Stimulated activated naive CD8-positive, alpha-beta T cell treated with anti-CD3 and anti-CD28 coated beads, Interleukin-15, amount 100 ng/mL, for 72 hours (primary cell): ENCODE measurements around the gene KCNIP4.

Experiments used
- ATAC-seq: fragments of 150-1000 bp; cut with Tn5 transposase; 2 replicates; pipeline ENCODE4 v1.10.0; 2021; ENCODE audit warnings: mild to moderate bottlenecking, moderate library complexity
- DNase-seq, 2 donors: peaks; one replicate each; pipeline ENCODE4 v3.0.0; 2021 to 2022
- H3K27ac Mint-ChIP-seq, 2 donors: one replicate each; pipeline ENCODE4 v1.8.0; 2022; ENCODE audit warnings: mild to moderate bottlenecking in 2 of 2, mixed read lengths in 2 of 2, moderate library complexity in 2 of 2
- H3K27me3 Mint-ChIP-seq: one replicate; pipeline ENCODE4 v1.8.0; 2022; ENCODE audit warnings: mixed read lengths
- H3K4me1 Mint-ChIP-seq: one replicate; pipeline ENCODE4 v1.8.0; 2022; ENCODE audit warnings: mild to moderate bottlenecking, mixed read lengths
- H3K4me3 Mint-ChIP-seq, 2 donors: one replicate each; pipeline ENCODE4 v1.8.0; 2022; ENCODE audit warnings: mild to moderate bottlenecking in 2 of 2, mixed read lengths in 2 of 2, moderate library complexity in 1 of 2
- H3K9me3 Mint-ChIP-seq, 2 donors: one replicate each; pipeline ENCODE4 v1.8.0; 2022; ENCODE audit warnings: mixed read lengths in 2 of 2

Gene KCNIP4

DNA sequence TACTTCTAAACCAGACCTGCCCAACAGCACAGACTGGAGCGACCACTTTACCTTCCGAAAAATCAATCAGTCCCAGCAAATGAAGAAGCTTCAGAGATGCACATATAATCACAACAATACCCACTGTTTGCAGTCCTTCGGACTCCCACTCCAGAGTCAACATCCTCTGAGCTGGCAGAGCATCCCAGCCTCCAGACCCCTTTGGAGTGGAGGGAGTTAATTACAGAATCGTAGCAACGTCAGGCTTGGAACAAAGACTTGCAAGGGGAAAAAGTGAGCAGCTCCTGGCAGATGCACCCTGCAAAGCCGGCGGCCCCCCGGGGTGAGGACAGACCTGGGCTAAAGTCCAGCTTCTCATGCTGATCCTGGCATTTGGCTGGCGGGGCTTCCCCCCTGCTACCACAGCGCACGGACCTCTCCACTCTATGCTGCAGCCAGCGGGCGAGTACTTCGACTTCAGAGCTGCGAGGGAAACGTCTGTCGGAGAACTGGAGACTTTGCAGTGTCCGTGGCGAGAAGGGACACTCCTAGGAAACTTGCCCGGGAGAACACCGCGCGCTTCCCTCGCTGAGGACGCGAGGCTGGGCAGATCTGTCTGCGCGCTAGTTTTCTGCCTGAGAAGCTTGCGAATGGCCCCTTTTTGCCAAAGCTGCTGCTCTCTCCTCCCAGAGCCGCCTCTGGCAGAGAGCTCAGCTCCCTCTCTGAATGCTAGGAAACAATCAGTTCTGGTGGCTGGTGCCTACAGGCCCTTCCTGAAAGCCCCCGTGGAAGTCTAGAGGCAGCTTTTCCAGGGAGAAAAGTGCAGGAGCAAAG, 964.6 kb downstream of the KCNIP4 start:
- H3K4me3 Mint-ChIP-seq, result no peak overlapping the region
- H3K27me3 Mint-ChIP-seq, result peaks cover 17% of the 10 kb centered on the region
- DNase-seq (no peak), ATAC-seq (no peak)
- no peaks in the 10 kb centered on the region for H3K4me1 Mint-ChIP-seq
- H3K27ac Mint-ChIP-seq, result no peak overlapping the region
- H3K9me3 Mint-ChIP-seq, result peaks cover 0 to 6% of the 10 kb centered on the region in 2 donors

DNA sequence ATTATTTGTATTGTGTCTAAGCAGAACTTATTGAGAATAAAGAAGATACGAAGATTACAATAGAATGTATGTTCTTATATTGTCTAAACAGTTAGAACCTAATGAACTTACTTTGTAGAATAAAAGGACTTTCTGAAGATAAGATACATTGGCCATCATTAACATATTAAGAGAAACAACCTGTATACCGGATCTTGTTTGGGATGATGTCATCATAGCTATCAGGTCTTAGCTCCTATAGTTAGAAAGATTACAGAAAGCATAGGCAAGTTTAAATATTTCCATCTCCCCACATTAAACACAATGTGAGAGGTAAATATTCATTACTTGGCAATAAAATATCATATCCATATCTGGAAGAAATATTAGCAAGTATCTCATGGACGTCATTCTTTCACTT, 966.0 kb downstream of the KCNIP4 start:
- no peak for DNase-seq
- Mint-ChIP-seq H3K27ac (no peak overlapping the region), H3K27me3 (peaks cover 17% of the 10 kb centered on the region), H3K4me1 (no peaks in the 10 kb centered on the region), H3K4me3 (no peak overlapping the region), H3K9me3 (peaks cover 0 to 6% of the 10 kb centered on the region in 2 donors)
- ATAC-seq, result no peak

GRCh38 chr4:20960291-20960690, 988.3 kb downstream of the KCNIP4 start:
- no peaks in the 10 kb centered on the region for H3K4me1 Mint-ChIP-seq
- no peak overlapping the region for H3K27ac Mint-ChIP-seq
- H3K9me3 Mint-ChIP-seq, result no peaks in the 10 kb centered on the region
- ATAC-seq (no peak), DNase-seq (no peak)
- H3K4me3 Mint-ChIP-seq, result no peak overlapping the region
- no peaks in the 10 kb centered on the region for H3K27me3 Mint-ChIP-seq

DNA sequence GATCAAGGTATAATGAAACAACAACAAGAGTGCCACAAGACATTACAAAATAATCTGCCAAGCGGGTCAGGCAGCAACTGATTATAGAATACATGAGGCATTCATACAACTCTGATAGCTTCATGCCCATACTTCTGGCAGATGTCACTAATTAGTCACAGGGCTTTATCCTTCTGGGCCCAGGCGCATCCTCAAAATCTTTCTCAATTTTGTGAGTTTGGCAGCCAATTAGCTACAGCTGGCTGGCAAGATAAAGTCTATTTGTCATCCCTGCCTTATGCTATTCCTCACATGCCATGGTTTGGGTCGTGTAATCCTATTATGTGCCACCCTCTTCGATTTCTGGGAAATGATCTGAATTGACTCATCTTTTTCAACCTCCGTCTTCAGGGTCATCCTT, 994.0 kb downstream of the KCNIP4 start:
- ATAC-seq, result no peak
- DNase-seq, result no peak
- H3K4me3 Mint-ChIP-seq, result no peak overlapping the region
- no peaks in the 10 kb centered on the region for H3K4me1 Mint-ChIP-seq
- H3K27ac Mint-ChIP-seq, result no peak overlapping the region
- peaks cover 5 to 10% of the 10 kb centered on the region in 2 donors for H3K9me3 Mint-ChIP-seq
- no peaks in the 10 kb centered on the region for H3K27me3 Mint-ChIP-seq

DNA sequence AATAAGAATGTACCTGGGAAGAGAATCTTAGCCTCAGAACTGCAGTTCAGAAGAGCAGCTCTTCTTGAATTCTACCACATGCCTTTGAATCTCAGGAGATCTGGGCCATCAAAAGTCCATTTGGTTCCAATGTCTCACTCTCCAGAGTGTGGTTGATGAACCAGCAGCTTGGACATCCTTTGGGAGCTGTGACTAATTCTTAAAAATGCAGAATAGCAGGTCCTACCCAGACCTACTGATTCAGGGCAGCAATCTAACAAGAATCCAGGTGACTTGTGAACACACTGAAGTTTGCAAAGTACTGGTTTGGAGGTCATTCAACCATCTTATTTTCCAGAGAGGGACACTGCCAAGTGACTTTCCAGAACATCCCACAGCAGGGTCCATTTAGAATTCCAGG, 1003.6 kb downstream of the KCNIP4 start:
- no peaks in the 10 kb centered on the region for H3K27me3 Mint-ChIP-seq
- H3K4me1 Mint-ChIP-seq, result no peaks in the 10 kb centered on the region
- ATAC-seq (no peak), DNase-seq (no peak)
- H3K27ac Mint-ChIP-seq, result no peak overlapping the region
- H3K9me3 Mint-ChIP-seq, result peaks cover 0 to 3% of the 10 kb centered on the region in 2 donors
- H3K4me3 Mint-ChIP-seq, result no peak overlapping the region

- Mint-ChIP-seq H3K4me1 (no peaks in the 10 kb centered on the region), H3K27me3 (no peaks in the 10 kb centered on the region), H3K4me3 (no peak overlapping the region), H3K9me3 (peaks cover 0 to 3% of the 10 kb centered on the region in 2 donors), H3K27ac (no peak overlapping the region)
- ATAC-seq (no peak), DNase-seq (no peak)
Measured at GRCh38 chr4:20944451-20944850, 1004.1 kb downstream of the KCNIP4 start.

DNA sequence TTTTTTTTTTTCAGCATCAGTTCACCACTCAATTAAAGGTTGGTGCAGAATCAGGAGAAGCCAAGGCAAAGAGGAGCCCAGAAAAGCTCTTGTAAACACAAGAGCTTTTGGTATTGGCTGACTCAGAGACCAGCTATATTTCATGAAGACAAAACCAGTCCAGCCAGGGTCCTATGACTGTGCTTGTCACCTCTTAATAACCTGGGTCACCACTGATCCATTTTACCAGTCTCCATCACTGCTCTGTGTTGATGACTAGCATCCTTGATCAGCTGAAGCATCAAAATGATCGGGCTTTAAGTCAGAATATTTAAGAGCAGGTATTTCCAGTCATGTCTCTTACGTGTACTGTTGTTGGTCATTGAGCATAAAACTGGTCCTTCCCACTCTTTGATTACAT, 1010.4 kb downstream of the KCNIP4 start:
- H3K9me3 Mint-ChIP-seq, result peaks cover 0 to 7% of the 10 kb centered on the region in 2 donors
- H3K27me3 Mint-ChIP-seq, result no peaks in the 10 kb centered on the region
- DNase-seq (no peak), ATAC-seq (no peak)
- H3K4me3 Mint-ChIP-seq, result no peak overlapping the region
- H3K4me1 Mint-ChIP-seq, result no peaks in the 10 kb centered on the region
- no peak overlapping the region for H3K27ac Mint-ChIP-seq

DNA sequence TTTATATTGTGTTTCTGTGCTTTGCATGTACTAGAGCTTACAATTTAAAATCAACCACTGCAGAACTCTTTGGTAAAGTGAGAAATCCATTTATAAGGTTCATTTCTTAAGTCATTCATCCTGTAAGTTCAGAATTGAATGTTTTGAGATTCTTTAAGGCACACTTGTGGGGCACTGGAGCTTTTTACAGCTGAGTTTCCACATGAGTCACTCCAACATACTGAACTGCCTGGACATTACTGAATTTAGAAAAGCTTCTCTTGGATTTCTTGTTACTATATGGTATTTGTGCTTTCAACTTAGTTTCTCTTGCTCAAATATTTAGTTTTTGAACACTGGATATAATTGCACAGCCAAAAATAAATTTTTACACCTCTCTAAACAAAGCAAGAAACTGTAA, 1022.0 kb downstream of the KCNIP4 start:
- ATAC-seq, result no peak
- Mint-ChIP-seq H3K4me3 (no peak overlapping the region), H3K4me1 (no peaks in the 10 kb centered on the region), H3K27me3 (no peaks in the 10 kb centered on the region), H3K27ac (no peak overlapping the region), H3K9me3 (no peaks in the 10 kb centered on the region)
- DNase-seq, result no peak

- peaks cover 4 to 7% of the 10 kb centered on the region in 2 donors for H3K9me3 Mint-ChIP-seq
- no peak for ATAC-seq
- no peaks in the 10 kb centered on the region for H3K4me1 Mint-ChIP-seq
- no peaks in the 10 kb centered on the region for H3K27me3 Mint-ChIP-seq
- no peak overlapping the region for H3K27ac Mint-ChIP-seq
- H3K4me3 Mint-ChIP-seq, result no peak overlapping the region
- DNase-seq, result no peak
Measured at GRCh38 chr4:20925176-20925575, 1023.4 kb downstream of the KCNIP4 start.

- peaks cover 4 to 7% of the 10 kb centered on the region in 2 donors for H3K9me3 Mint-ChIP-seq
- no peaks in the 10 kb centered on the region for H3K27me3 Mint-ChIP-seq
- DNase-seq (no peak), ATAC-seq (no peak)
- H3K27ac Mint-ChIP-seq, result no peak overlapping the region
- no peak overlapping the region for H3K4me3 Mint-ChIP-seq
- no peaks in the 10 kb centered on the region for H3K4me1 Mint-ChIP-seq
Measured at GRCh38 chr4:20922962-20923361, 1025.6 kb downstream of the KCNIP4 start.

DNA sequence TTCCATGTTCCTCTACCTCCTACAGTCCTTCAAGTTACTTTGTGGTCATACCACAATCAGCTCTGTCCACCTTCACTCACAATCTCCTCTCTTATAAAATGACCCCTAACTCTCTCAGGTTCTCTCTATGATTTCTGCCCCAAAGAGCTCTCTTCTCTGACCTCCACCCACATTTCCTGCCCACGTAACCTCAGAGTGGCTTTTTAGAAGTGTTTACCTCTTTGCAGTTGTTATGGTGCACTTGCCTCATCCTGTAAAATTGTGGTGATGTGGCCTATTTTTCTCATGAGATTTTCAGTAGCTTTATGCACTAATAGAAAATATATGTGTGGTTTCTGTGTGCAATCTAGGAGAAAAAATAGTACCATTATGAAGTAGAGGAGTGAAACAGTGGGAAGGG, 1032.5 kb downstream of the KCNIP4 start:
- no peak overlapping the region for H3K27ac Mint-ChIP-seq
- H3K4me1 Mint-ChIP-seq, result peaks cover 7% of the 10 kb centered on the region
- H3K9me3 Mint-ChIP-seq, result peaks cover 3 to 5% of the 10 kb centered on the region in 2 donors
- H3K4me3 Mint-ChIP-seq, result no peak overlapping the region
- peak in 1 of 2 donors; percentile 31 for DNase-seq
- peak; percentile 84 for ATAC-seq
- H3K27me3 Mint-ChIP-seq, result no peaks in the 10 kb centered on the region

DNA sequence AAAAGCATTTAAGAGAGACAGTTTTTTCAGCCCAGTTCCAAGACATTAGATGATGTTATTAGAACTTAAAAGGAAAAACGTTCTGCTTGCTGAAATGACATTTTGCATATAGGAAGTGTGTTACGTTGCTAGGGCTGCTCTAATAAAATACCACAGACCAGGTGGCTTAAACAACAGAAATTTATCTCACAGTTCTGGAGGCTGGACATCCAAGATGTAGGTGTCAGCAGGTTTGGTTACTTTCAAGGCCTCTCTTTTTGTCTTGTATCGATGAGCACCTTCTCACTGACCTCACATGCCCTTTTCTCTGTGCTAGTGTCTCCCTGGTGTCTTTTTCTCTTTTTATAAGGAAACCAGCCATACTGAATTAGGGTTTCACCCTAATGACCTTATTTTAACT, 1043.6 kb downstream of the KCNIP4 start:
- H3K4me3 Mint-ChIP-seq, result no peak overlapping the region
- H3K27me3 Mint-ChIP-seq, result no peaks in the 10 kb centered on the region
- no peak for ATAC-seq
- no peak overlapping the region for H3K27ac Mint-ChIP-seq
- H3K9me3 Mint-ChIP-seq, result no peaks in the 10 kb centered on the region
- no peak for DNase-seq
- no peaks in the 10 kb centered on the region for H3K4me1 Mint-ChIP-seq

- no peak for DNase-seq
- no peak for ATAC-seq
- Mint-ChIP-seq H3K27me3 (no peaks in the 10 kb centered on the region), H3K27ac (no peak overlapping the region), H3K4me1 (no peaks in the 10 kb centered on the region), H3K9me3 (no peaks in the 10 kb centered on the region), H3K4me3 (no peak overlapping the region)
Measured at GRCh38 chr4:20901851-20902250, 1046.7 kb downstream of the KCNIP4 start.

DNA sequence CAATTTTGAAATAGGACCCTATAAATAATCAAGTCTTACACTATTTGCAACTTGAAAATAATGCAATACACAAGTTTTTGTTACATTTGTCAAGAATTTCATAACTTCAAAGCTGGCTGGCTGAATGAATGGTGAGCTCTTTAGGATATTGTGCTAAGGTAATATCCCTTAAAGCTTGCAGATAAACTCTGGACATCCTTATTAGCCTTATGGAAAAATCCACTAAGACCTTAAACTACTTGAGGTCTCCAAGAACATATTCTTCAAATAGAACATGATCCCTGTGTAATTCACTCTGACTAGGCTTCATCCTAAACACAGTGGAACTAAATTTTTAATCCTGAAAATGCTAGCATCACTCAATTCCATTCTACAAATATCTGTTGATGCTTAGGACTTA, 1049.0 kb downstream of the KCNIP4 start:
- DNase-seq, result no peak
- ATAC-seq, result no peak
- Mint-ChIP-seq H3K4me3 (no peak overlapping the region), H3K27me3 (no peaks in the 10 kb centered on the region), H3K27ac (no peak overlapping the region), H3K9me3 (no peaks in the 10 kb centered on the region), H3K4me1 (no peaks in the 10 kb centered on the region)

GRCh38 chr4:20895988-20896387, 1052.6 kb downstream of the KCNIP4 start:
- Mint-ChIP-seq H3K4me3 (no peak overlapping the region), H3K27me3 (no peaks in the 10 kb centered on the region), H3K9me3 (no peaks in the 10 kb centered on the region), H3K4me1 (no peaks in the 10 kb centered on the region), H3K27ac (no peak overlapping the region)
- ATAC-seq (no peak), DNase-seq (no peak)

DNA sequence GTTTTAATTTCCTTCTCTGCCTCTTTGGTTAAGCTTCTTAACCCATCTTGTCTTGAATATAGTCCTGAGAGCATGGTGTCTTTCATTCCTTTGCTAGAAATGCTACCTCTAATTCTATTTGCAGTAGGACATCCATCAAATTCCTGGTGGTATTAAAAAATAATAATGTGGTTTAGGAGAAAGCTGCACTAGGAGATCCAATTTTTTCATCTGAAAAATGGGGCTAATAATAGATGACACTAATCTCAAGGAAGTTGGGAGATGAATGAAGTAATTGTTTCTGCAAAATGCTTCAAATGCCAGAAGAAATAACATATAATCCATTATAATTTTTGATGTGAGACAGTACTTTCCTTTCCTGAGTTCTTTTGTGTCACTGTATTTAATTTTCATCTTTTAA, 1053.4 kb downstream of the KCNIP4 start:
- DNase-seq (no peak), ATAC-seq (no peak)
- Mint-ChIP-seq H3K27me3 (no peaks in the 10 kb centered on the region), H3K27ac (peak overlapping the region in 1 of 2 donors; percentile 9), H3K9me3 (no peaks in the 10 kb centered on the region), H3K4me1 (no peaks in the 10 kb centered on the region), H3K4me3 (no peak overlapping the region)

DNA sequence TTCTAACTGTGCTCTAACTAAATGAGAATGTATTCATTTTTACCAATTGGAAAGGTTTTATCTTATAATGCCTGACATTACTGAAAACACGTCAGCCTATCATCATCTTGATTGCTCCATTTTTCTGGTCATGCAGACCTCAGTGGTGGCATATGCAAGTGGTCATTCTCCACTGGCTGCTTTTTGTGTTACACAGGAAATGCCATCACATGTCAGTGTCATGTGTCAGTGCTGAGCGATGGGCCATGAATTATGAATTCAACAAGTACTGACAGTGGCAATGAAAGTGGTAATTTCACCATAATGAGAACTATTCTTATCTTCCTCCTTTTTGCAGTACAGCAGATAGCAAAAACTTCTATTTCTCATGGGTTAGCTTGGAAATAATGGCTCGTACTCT, 1057.8 kb downstream of the KCNIP4 start:
- no peaks in the 10 kb centered on the region for H3K4me1 Mint-ChIP-seq
- H3K9me3 Mint-ChIP-seq, result peaks cover 0 to 14% of the 10 kb centered on the region in 2 donors
- H3K27ac Mint-ChIP-seq, result no peak overlapping the region
- H3K4me3 Mint-ChIP-seq, result no peak overlapping the region
- H3K27me3 Mint-ChIP-seq, result no peaks in the 10 kb centered on the region
- DNase-seq, result no peak
- ATAC-seq, result no peak
